ENCODE results near the gene HIVEP3.

DNA sequence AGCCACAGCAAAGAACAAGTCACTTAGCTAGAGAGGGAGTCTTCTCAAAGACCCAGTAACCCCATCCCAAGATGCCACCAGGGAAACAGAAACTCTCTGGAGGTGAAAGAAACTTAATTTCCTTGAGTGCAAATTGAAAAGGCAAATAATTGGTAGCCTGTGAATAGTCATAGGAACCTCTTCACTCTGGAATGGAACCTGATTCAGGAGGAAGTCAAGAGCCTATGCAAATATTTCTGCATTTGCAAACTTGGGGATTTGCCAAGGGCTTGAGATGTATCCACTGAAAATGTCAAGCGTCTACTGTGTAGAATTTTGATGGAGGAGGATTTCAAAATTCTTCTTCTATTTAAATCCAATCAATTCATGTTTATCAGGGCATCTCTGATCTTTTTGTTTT is 5.7 kb downstream of the HIVEP3 start:
- TF ChIP-seq BHLHE40 (IDR thresholded peaks at IDR 0.05; ENCODE audit: low read length) (no peak), ZBTB7A (CRISPR knock-in tag; IDR thresholded peaks at IDR 0.05) (no peak), SIN3B (IDR thresholded peaks at IDR 0.05; ENCODE audit: low read length) (no peak), ATF7 (IDR thresholded peaks at IDR 0.05) (no peak), ATF7 (CRISPR knock-in tag; IDR thresholded peaks at IDR 0.05) (no peak)
- TF ChIP-seq, protein P1, sequence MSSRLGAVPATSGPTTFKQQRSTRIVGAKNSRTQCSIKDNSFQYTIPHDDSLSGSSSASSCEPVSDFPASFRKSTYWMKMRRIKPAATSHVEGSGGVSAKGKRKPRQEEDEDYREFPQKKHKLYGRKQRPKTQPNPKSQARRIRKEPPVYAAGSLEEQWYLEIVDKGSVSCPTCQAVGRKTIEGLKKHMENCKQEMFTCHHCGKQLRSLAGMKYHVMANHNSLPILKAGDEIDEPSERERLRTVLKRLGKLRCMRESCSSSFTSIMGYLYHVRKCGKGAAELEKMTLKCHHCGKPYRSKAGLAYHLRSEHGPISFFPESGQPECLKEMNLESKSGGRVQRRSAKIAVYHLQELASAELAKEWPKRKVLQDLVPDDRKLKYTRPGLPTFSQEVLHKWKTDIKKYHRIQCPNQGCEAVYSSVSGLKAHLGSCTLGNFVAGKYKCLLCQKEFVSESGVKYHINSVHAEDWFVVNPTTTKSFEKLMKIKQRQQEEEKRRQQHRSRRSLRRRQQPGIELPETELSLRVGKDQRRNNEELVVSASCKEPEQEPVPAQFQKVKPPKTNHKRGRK (CRISPR knock-in tag; IDR thresholded peaks at IDR 0.05) = no peak

All from HepG2 (cell line).